ENCODE data around the gene PHTF2.

DNA sequence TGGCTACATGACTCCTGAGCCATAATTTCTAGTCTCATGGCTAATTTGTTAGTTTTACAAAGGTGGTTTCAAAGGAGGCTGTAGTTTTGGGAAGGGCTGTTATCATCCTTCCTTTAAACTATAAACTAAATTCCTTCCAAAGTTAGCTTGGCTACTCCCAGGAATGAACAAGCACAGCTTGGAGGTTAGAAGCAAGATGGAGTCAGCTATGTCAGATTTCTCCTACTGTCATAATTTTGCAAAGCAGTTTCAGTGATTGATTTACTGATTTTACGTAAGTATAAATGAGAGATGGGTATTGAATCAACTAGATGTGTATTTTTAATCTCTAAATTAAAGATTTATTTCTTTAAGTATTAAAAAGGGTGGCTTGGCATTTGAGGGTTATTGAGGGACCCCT is 79.9 kb downstream of the PHTF2 start:
- TF ChIP-seq ZNF70 (CRISPR knock-in tag; IDR thresholded peaks at IDR 0.05) = no peak
- TF ChIP-seq, protein P1, sequence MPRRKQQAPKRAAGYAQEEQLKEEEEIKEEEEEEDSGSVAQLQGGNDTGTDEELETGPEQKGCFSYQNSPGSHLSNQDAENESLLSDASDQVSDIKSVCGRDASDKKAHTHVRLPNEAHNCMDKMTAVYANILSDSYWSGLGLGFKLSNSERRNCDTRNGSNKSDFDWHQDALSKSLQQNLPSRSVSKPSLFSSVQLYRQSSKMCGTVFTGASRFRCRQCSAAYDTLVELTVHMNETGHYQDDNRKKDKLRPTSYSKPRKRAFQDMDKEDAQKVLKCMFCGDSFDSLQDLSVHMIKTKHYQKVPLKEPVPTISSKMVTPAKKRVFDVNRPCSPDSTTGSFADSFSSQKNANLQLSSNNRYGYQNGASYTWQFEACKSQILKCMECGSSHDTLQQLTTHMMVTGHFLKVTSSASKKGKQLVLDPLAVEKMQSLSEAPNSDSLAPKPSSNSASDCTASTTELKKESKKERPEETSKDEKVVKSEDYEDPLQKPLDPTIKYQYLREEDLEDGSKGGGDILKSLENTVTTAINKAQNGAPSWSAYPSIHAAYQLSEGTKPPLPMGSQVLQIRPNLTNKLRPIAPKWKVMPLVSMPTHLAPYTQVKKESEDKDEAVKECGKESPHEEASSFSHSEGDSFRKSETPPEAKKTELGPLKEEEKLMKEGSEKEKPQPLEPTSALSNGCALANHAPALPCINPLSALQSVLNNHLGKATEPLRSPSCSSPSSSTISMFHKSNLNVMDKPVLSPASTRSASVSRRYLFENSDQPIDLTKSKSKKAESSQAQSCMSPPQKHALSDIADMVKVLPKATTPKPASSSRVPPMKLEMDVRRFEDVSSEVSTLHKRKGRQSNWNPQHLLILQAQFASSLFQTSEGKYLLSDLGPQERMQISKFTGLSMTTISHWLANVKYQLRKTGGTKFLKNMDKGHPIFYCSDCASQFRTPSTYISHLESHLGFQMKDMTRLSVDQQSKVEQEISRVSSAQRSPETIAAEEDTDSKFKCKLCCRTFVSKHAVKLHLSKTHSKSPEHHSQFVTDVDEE (CRISPR knock-in tag; IDR thresholded peaks at IDR 0.05) = no peak
- 0 out of 2 replicates have a peak, but pooled peaks have one; percentile 12 for TF ChIP-seq ZC3H10 (CRISPR knock-in tag; IDR thresholded peaks at IDR 0.05)
- TF ChIP-seq, protein P2, sequence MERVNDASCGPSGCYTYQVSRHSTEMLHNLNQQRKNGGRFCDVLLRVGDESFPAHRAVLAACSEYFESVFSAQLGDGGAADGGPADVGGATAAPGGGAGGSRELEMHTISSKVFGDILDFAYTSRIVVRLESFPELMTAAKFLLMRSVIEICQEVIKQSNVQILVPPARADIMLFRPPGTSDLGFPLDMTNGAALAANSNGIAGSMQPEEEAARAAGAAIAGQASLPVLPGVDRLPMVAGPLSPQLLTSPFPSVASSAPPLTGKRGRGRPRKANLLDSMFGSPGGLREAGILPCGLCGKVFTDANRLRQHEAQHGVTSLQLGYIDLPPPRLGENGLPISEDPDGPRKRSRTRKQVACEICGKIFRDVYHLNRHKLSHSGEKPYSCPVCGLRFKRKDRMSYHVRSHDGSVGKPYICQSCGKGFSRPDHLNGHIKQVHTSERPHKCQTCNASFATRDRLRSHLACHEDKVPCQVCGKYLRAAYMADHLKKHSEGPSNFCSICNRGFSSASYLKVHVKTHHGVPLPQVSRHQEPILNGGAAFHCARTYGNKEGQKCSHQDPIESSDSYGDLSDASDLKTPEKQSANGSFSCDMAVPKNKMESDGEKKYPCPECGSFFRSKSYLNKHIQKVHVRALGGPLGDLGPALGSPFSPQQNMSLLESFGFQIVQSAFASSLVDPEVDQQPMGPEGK (CRISPR knock-in tag; IDR thresholded peaks at IDR 0.05; ENCODE audit: borderline replicate concordance) = no peak
- TF ChIP-seq SNAI2 (CRISPR knock-in tag; IDR thresholded peaks at IDR 0.05) = no peak
- no peak for TF ChIP-seq ARNTL (CRISPR knock-in tag; IDR thresholded peaks at IDR 0.05; ENCODE audit: borderline replicate concordance, low read depth)
- no peak for TF ChIP-seq RARB (CRISPR knock-in tag; IDR thresholded peaks at IDR 0.05)
- TF ChIP-seq ZFP3 (CRISPR knock-in tag; IDR thresholded peaks at IDR 0.05) = no peak
- TF ChIP-seq, protein P3, sequence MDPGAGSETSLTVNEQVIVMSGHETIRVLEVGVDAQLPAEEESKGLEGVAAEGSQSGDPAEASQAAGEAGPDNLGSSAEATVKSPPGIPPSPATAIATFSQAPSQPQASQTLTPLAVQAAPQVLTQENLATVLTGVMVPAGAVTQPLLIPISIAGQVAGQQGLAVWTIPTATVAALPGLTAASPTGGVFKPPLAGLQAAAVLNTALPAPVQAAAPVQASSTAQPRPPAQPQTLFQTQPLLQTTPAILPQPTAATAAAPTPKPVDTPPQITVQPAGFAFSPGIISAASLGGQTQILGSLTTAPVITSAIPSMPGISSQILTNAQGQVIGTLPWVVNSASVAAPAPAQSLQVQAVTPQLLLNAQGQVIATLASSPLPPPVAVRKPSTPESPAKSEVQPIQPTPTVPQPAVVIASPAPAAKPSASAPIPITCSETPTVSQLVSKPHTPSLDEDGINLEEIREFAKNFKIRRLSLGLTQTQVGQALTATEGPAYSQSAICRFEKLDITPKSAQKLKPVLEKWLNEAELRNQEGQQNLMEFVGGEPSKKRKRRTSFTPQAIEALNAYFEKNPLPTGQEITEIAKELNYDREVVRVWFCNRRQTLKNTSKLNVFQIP (CRISPR knock-in tag; IDR thresholded peaks at IDR 0.05; ENCODE audit: borderline replicate concordance, low read depth) = no peak
- TF ChIP-seq ZFP30 (CRISPR knock-in tag; IDR thresholded peaks at IDR 0.05) = no peak

Measured in SK-N-SH treated with all-trans-retinoic acid at 6 μM for 48 hours (cell line).